CD4-positive, alpha-beta T cell (primary cell): ENCODE measurements around the gene PPP1R14B. TPM values are rescaled to one million over a fixed set of nuclear protein-coding genes. Genes with fewer than 3 reads are reported as not detected.

Experiments used
- ATAC-seq: fragments of 200-7000 bp; cut with Tn5 transposase; one replicate; pipeline ENCODE4 v1.10.0; 2022; ENCODE audit warnings: mild to moderate bottlenecking; ENCODE audit not compliant: poor library complexity
- CTCF ChIA-PET: fragments of 350-600 bp; sonication (Branson Sonifier 250); formaldehyde crosslinking; loops from one replicate; lab custom pipeline; 2021; ENCODE audit warnings: antibody characterized with exemption, inconsistent platforms; lab: Charles Lee
- POLR2A ChIA-PET: fragments of 350-600 bp; sonication (Branson Sonifier 250); formaldehyde crosslinking; loops from one replicate; lab custom pipeline; 2021; ENCODE audit warnings: antibody characterized with exemption, inconsistent platforms; lab: Charles Lee
- DNase-seq, 14 experiments: peaks; one replicate each; pipeline ENCODE4 v3.0.0-alpha.2; 2013 to 2020; ENCODE audit warnings: mixed read lengths in 2 of 14
- H3K27ac ChIP-seq, 2 donors: one replicate each; pipeline versions ENCODE4 v1.5.1 to v1.7.0; 2013; ENCODE audit warnings: low read length in 2 of 2, low read depth in 1 of 2, mild to moderate bottlenecking in 1 of 2
- H3K27me3 ChIP-seq, 2 experiments: 1 replicate in 1 of 2; 2 replicates in 1 of 2; pipeline versions ENCODE4 v1.6.1 to v1.7.0; 2013; ENCODE audit warnings: low read length in 2 of 2, control low read depth in 1 of 2, mild to moderate bottlenecking in 1 of 2, moderate library complexity in 1 of 2; ENCODE audit not compliant: insufficient read depth in 2 of 2, control insufficient read depth in 1 of 2
- H3K36me3 ChIP-seq: one replicate; pipeline ENCODE4 v1.6.1; 2013; ENCODE audit warnings: low read length, control low read depth; ENCODE audit not compliant: insufficient read depth
- H3K4me1 ChIP-seq: one replicate; pipeline ENCODE4 v1.6.1; 2013; ENCODE audit warnings: low read length, control low read depth; ENCODE audit not compliant: insufficient read depth
- H3K4me3 ChIP-seq: one replicate; pipeline ENCODE4 v1.5.1; 2013; ENCODE audit warnings: mild to moderate bottlenecking, low read length, moderate library complexity
- H3K9me3 ChIP-seq, 2 experiments: 1 replicate in 1 of 2; 2 replicates in 1 of 2; pipeline versions ENCODE4 v1.6.1 to v1.7.0; 2013; ENCODE audit warnings: low read length in 2 of 2, mild to moderate bottlenecking in 2 of 2, control low read depth in 1 of 2, moderate library complexity in 1 of 2; ENCODE audit not compliant: control insufficient read depth in 1 of 2, insufficient read depth in 1 of 2
- H3K27ac Mint-ChIP-seq: one replicate; pipeline ENCODE4 v1.8.0; 2020; ENCODE audit warnings: mixed read lengths
- H3K27me3 Mint-ChIP-seq: one replicate; pipeline ENCODE4 v1.8.0; 2021; ENCODE audit warnings: mixed read lengths
- H3K36me3 Mint-ChIP-seq: one replicate; pipeline ENCODE4 v1.8.0; 2021; ENCODE audit warnings: low read depth, mixed read lengths
- H3K4me1 Mint-ChIP-seq: one replicate; pipeline ENCODE4 v1.8.0; 2021; ENCODE audit warnings: low read depth, mixed read lengths
- H3K4me3 Mint-ChIP-seq: one replicate; pipeline ENCODE4 v1.8.0; 2020; ENCODE audit warnings: mild to moderate bottlenecking, mixed read lengths
- H3K9me3 Mint-ChIP-seq: one replicate; pipeline ENCODE4 v1.8.0; 2020; ENCODE audit warnings: mixed read lengths
- CTCF ChIP-seq: fragments of 200-600 bp; IDR thresholded peaks from one replicate; pipeline ENCODE4 v1.8.0; 2022; ENCODE audit warnings: antibody characterized with exemption, mild to moderate bottlenecking
- intact Hi-C, 2 experiments: fragments of 100-400 bp; cut with DNase I in 1 of 2; cut with micrococcal nuclease in 1 of 2; formaldehyde crosslinking; loops; one replicate each; pipeline versions ENCODE4 v1.15.1 to v1.9.0; 2023 to 2025; cut with DNase I, micrococcal nuclease
- total RNA-seq, 174 experiments: library from RNA in 2 of 174; stranded (reverse) in 2 of 174; gene quantifications; one replicate each; pipeline ENCODE4 v1.2.3 and lab custom pipeline; 2021 to 2026

Gene PPP1R14B
- total RNA-seq, 2 experiments from 2014 or later = 17.1 to 21.0 TPM

- Mint-ChIP-seq H3K27ac (peak within 1 kb of the TSS; percentile 97), H3K9me3 (no peaks in the 10 kb centered on the region)
- peak; percentile 77 for ATAC-seq
Observed at GRCh38 chr11:64284048-64284961, 37.6 kb upstream of the PPP1R14B start, which contains the start of gene BAD. BAD (minus strand) TSS chr11:64284665; CDS start chr11:64284368, 297 bp downstream.

DNA sequence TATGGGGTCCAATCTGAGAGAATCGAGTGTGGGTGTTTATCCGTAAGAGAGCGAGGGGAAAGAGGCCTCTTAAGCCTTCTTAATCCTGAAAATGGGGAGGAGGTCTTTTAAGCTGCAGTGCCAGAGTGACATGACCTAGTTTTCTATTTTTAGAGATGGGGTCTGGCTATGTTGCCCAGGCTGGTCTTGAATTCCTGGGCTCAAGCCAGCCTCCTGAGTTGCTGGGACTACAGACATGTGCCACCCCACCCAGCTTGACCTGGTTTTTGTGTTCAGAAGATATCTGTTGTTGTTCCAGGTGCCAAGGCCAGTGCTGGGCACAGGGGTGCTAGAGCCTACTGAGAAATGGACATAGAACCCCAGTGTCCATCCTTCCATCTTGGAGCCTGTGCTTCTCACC lies 36.3 kb upstream of the PPP1R14B start:
- Mint-ChIP-seq H3K9me3 (no peaks in the 10 kb centered on the region), H3K4me3 (peak overlapping the region; percentile 74), H3K4me1 (peaks cover 21% of the 10 kb centered on the region), H3K27me3 (no peaks in the 10 kb centered on the region), H3K36me3 (peaks cover 11% of the 10 kb centered on the region), H3K27ac (peak overlapping the region; percentile 97)
- intact Hi-C loops = no loop called here
- H3K4me1 ChIP-seq = peaks cover 37% of the 10 kb centered on the region
- H3K36me3 ChIP-seq = peaks cover 19% of the 10 kb centered on the region
- ATAC-seq = no peak
- no peak for TF ChIP-seq CTCF
- no peak overlapping the region for H3K27ac ChIP-seq
- DNase-seq = no peak
- ChIA-PET CTCF (interaction anchor here (1.2 to 5.8 kb wide), 4 partner anchors 12 to 460 kb away, joined by 3 to 36 read pairs (median 14); partner anchors contain the start of gene CATSPERZ), POLR2A (interaction anchor here (1.1 to 5.3 kb wide), 2 partner anchors 13 to 77 kb away, joined by 3 to 125 read pairs; partner anchors contain the start of gene FERMT3)
- no peaks in the 10 kb centered on the region for H3K27me3 ChIP-seq
- no peaks in the 10 kb centered on the region for H3K9me3 ChIP-seq
- H3K4me3 ChIP-seq = no peak overlapping the region

More at GRCh38 chr11:64284048-64284961, 37.6 kb upstream of the PPP1R14B start, which contains the start of gene BAD:
- H3K4me3 Mint-ChIP-seq = peak within 1 kb of the TSS; percentile 93
- H3K36me3 ChIP-seq = peaks cover 13% of the 10 kb centered on the region
- ChIA-PET CTCF (interaction anchor here (0.9 to 5.8 kb wide), 5 partner anchors 13 to 80 kb away, joined by 3 to 36 read pairs (median 20); partner anchors contain the start of genes CATSPERZ and PRDX5), POLR2A (interaction anchor here (0.7 to 5.3 kb wide), 18 partner anchors 10 to 1619 kb away, joined by 3 to 125 read pairs (median 6); partner anchors contain the start of genes C11orf98, CATSPERZ, CSKMT and ESRRA)
- peaks cover 21% of the 10 kb centered on the region for H3K4me1 Mint-ChIP-seq
- TF ChIP-seq CTCF = no peak
- DNase-seq = peak; percentile 87 to 95 (median 91)
- no peaks in the 10 kb centered on the region for H3K27me3 ChIP-seq
- H3K9me3 ChIP-seq = no peaks in the 10 kb centered on the region
- no peaks in the 10 kb centered on the region for H3K27me3 Mint-ChIP-seq
- intact Hi-C loops = loop anchor here in 1 of 2 experiments (2.0 kb wide), 1 partner anchor 44 kb away; the partner anchor contains the start of gene FKBP2
- H3K4me1 ChIP-seq = peaks cover 37% of the 10 kb centered on the region
- peak within 1 kb of the TSS; percentile 99 to 100 for H3K27ac ChIP-seq
- H3K4me3 ChIP-seq = peak within 1 kb of the TSS; percentile 97
- H3K36me3 Mint-ChIP-seq = peaks cover 5% of the 10 kb centered on the region

DNA sequence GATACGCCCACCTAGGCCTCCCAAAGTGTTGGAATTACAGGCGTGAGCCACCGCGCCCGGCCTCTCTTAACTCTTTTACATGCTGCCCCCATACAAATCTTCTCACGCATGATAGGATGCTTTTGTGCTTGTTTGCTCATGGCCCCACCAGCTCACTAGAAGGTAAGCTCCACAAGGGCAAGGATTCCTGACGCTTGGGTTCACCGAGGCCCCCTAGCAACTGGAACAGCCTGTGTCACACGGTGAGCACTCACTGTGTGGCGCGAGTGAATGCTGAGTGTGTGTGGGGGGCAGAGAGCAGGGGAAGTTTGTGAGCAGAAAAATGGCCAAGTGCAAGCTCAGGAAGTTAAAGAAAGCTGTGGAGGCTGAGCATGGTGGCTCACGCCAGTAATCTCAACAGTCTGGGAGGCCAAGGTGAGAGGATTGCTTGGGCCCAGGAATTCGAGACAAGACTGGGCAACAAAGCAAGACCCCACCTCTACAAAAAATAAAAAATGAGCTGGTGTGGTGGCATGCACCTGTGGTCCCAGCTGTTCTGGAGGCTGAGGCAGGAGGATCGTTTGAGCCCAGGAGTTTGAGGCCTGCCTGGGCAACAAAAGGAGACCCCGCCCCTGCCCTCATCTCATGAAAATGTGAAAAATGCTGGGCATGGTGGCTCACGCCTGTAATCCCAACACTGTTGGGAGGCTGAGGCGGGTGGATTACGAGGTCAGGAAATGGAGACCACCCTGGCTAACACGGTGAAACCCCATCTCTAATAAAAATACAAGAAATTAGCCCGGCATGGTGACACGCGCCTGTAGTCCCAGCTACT lies 35.4 kb upstream of the PPP1R14B start:
- H3K36me3 Mint-ChIP-seq = peaks cover 11% of the 10 kb centered on the region
- CTCF ChIA-PET = interaction anchor here (1.2 to 5.8 kb wide), 3 partner anchors 11 to 461 kb away, joined by 3 to 36 read pairs (median 7); no protein-coding TSS in a partner anchor
- intact Hi-C loops = no loop called here
- H3K4me3 Mint-ChIP-seq = peak overlapping the region; percentile 45
- POLR2A ChIA-PET = interaction anchor here (1.1 to 5.3 kb wide), 2 partner anchors 12 to 76 kb away, joined by 3 to 125 read pairs; partner anchors contain the start of gene FERMT3
- Histone ChIP-seq H3K36me3 (peaks cover 19% of the 10 kb centered on the region), H3K27ac (no peak overlapping the region), H3K9me3 (no peaks in the 10 kb centered on the region), H3K27me3 (no peaks in the 10 kb centered on the region), H3K4me1 (peaks cover 34% of the 10 kb centered on the region), H3K4me3 (no peak overlapping the region)
- peaks cover 21% of the 10 kb centered on the region for H3K4me1 Mint-ChIP-seq
- H3K9me3 Mint-ChIP-seq = no peaks in the 10 kb centered on the region
- H3K27ac Mint-ChIP-seq = no peak overlapping the region
- DNase-seq = no peak
- no peaks in the 10 kb centered on the region for H3K27me3 Mint-ChIP-seq
- no peak for TF ChIP-seq CTCF
- no peak for ATAC-seq
